Posterior cingulate gyrus (tissue), 11 donors: ENCODE measurements around the gene MRGPRG.

Experiments
- DNase-seq, 10 donors: peaks; one replicate each; pipeline versions ENCODE4 v3.0.0 to v3.0.0-alpha.2; 2020 to 2021; ENCODE audit warnings: mixed read lengths in 3 of 10
- intact Hi-C: fragments of 100-400 bp; cut with DNase I; formaldehyde crosslinking; loops from one replicate; pipeline ENCODE4 v1.15.1; 2023

Gene MRGPRG

DNA sequence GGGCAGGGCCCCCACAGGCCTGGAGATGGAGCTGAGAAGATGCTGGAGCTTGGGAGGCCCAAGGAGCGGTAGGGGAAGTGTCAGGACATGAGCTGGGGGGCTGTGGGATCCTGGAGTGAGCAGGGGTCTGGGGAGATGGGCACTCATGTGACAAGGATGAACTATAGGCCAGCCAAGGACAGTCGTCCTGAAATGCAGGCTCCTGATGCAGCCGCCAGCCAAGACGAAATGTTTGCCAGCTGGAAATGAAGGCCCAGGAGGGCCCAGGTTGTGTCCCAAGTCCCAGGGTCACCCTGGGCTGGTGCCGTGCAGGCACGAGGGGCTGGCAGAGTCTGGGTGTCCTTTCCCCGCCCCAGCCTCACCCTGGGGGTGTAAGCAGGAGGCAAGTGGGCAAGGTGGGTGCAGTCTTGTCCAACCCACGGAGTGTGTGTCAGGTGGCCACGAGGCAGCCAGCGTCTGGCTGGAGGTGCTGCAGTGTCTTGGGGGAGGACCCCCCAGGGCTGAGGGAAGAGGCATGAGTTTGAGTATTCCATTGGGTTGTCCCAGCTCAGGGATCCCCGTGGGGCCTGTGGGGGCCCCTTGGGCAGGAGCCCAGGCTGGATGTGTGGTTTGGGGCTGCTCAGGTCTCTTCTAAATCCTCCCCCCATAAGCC is 21.4 kb downstream of the MRGPRG start:
- intact Hi-C loops: no loop called here
- peak in 3 of 10 donors; percentile 66 to 71 (median 67) for DNase-seq

DNA sequence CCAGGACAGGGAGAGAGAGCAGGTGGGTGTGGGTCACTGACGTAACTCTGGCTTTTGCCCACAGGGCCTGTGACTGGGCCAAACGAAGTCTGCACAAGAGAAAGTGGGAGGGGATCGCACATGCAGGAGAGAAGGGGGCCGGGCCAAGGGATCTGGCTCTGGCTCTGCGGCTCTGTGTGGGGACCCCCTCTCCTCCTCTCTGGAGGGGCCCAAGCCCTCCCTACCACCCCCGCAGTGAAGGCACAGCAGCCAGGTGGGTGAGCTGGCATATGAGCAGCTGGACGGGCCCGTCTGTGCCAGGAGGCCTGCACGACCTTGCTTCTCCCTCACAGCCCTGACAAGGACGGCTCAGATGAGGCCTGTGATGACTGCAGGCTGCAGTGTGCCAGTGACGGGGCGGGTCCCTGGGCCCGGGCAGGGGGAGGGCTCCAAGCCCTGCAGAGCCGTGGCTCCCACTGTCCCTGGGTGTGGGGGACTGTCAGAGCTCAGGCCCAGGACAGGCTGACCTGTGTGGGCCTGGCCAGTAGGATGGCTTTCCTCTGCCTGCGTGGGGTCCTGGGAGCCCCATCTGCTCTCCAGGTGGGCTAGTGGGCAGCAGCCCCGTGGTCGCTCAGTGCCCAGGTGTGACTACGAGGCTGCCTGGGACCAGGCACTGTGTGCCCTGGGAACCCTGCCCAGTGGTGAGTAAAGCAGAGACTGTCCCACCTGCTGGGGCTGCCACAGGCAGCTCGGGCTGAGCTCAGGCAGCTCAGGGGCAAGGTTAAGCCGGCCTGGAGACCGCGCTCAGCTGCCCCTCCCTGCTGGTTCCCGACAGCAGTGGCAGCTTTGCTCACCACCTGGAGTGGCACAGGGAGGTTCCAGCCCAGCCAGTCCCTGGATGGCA is 22.2 kb downstream of the MRGPRG start:
- peak in 3 of 10 donors; percentile 39 to 66 (median 63) for DNase-seq
- intact Hi-C loops: no loop called here

DNA sequence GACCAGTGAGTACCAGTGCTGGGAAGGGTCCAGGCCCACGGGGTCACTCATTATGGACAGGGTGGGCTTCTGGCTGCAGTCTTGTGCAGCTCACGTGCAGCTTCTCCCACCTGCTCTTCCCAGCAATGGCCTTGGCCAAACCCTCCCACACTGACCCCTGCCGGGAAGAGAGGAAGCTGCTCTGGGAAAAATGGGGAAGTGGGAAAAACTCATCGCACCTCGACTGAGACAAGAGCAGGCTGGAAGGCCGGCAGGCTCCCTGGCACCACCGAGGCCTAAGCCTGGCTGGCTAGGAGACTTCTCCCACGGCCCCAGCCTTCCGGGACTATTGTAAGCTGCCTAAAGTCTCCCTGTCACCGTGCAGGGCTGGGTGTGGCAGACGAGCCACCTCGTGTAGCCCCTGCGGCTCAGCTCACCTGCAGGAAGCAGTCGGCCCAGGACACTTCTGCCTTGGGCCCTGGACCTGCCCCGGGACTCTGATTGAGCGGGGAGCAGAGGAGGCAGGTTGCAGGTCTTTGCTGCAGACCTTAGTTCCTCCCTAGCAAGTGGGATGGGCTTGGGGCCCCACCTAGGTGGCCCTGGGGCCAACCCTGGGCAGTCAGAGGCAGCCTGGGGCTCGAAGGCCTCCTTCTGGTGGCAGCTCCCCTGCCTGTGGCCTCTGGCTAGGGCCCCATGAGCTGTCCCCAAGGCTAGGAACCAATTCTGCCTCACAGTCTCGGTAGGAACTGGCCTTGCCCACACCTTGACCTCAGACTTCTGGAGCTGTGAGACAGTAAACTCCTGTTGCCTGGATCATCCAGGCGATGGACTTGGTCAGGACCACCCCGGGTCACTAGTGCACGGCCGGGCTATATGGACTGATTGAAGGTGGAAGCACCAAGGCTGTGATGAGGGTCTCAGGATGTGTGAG is 23.1 kb downstream of the MRGPRG start:
- peak in 2 of 10 donors; percentile 77 for DNase-seq
- intact Hi-C loops: no loop called here

DNA sequence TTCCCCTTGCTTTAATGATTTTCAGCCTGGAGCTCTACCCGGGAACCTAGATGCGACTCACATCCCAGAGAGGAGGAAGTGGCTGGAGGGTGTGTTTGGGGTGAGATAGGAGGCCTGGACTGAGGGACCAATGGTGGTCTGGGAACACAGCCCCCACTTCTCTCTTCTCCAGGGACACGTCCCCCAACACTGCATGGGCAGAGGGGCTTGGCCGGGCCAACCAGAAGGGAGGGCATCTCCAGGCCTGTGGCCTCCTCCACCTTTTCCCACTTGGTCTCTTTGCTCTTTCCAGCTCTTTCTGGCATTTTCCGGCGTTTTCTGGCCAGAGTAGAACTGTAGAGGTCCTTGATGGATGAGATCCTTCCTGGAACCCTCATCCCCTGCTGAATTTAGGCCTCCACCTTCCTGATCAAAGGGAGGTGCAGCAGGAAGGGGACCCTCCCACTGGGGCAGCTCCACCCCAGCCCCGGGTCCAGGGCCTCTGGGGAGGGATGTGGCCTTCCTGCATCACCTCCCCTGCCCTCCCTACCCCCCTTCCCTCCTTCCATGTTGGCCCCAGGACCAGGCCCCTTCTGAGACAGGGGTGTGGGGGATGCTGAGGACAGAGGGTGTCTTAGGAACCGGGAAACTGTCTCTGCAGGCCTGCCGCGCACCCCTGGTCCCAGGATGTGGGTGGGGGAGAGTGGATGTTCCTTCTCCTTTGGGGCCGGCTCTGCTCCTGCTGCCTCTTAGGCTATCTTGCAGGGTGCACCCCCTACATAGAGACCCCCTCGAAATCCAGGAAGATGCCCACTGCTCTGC is 24.4 kb downstream of the MRGPRG start:
- peak in 2 of 10 donors; percentile 37 to 60 for DNase-seq
- intact Hi-C loops: no loop called here

DNA sequence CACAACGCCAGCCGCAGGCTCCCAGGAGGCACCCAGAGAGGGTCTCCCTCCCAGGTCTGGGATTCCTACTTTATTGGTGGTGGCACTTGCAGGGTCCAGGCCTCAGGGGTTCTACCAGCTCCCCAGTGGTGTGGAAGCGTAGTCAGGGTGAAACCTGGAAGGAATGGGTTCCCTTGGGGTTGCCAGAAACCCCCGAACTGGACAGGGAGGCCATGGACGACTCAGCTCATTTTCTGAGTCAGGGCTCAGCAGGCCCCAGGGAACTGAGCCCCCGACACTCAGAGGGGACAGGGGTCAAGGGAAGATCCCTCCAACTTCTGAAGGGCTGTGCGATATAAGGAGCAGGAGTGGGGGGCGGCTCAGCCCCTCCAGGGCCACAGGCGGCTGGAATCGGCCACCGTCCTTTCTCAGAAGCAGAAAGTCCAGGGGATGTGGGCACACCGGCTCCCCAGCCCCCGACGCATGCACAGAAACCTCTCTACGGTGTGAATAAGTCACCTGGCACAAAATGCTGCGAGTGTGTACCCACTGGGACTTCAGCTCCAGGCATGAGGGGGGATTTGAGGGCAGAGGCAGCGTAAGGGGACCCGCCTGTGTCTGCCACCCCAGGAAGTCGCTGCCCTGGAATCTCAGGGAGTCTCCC is 25.1 kb downstream of the MRGPRG start:
- intact Hi-C loops: no loop called here
- DNase-seq: peak in 1 of 10 donors; percentile 66

DNA sequence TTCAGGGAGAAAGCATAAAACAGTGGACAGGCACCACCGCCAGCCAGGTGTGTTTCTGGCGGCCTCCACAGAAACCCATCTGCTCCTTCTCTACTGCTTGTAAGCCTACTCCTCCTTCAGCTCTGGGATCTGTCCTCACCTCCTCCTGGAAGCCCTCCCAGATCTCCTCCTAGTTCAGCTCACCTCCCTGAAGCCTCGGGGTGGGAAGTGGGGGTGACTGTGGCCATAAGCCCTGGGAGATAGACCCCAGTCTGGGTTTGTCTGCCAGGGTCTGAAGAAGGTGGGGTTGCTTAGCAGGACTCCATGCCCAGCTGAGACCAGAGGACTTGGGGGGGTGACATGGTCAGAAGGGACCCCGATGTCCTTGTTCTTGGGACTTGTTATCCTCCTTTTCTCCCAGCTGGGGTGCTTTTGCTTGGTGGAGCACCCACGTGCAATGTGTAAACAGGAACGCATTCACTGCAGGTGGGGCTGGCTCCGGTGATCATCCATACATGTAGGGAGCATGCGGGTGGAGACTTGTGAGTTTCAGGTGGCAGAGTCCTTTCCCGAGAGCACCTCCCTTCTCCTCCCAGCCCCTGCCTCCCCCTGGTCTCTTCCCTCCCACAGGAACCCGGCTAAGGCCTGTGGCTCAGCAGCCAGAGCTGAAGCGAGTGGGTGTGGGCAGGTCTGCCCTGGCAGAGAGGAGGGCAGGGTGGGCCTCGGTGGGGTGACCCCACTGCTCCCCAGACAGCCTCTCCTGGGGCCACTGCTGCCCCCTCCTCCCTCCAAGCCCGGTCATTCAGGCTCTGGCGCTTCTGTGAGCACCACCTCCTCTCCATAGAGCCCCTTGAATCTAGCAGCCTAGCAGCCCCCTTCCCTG is 25.9 kb downstream of the MRGPRG start:
- intact Hi-C loops: no loop called here

DNA sequence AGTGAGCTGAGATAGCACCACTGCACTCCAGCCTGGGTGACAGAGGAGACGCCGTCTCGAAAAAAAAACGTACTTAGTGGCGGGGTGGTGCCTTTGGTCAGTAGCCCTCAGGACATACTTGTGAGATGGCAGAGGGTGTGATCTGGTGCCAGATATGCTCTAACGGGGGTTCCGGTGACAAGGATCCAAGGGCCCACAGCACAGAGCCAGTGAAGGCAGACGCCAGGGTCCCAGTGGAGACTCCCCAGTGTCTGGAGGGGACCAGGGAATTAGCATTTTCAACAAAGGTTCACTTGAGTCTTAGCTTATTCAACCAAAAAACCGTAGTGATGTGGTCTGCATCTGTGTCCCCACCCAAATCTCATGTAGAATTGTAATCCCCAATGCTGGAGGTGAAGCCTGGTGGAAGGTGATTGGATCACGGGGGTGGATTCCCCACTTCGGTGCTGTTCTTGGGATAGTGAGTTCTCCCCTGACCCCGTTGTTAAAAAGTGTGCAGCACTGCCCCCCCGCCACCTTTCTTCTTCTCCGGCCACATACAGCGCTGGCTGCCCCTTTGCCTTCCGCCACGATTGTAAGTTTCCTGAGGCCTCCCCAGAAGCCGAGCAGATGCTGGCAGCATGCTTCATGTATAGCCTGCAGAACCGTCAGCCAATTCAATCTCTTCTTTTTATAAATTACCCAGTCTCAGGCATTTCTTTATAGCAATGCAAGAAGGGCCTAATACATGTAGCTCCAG is 26.9 kb downstream of the MRGPRG start:
- intact Hi-C loops: no loop called here
- DNase-seq: peak in 1 of 10 donors; percentile 51

More for the DNA sequence above, 25.9 kb downstream of the MRGPRG start:
- DNase-seq: peak in 2 of 10 donors; percentile 69 to 71

DNA sequence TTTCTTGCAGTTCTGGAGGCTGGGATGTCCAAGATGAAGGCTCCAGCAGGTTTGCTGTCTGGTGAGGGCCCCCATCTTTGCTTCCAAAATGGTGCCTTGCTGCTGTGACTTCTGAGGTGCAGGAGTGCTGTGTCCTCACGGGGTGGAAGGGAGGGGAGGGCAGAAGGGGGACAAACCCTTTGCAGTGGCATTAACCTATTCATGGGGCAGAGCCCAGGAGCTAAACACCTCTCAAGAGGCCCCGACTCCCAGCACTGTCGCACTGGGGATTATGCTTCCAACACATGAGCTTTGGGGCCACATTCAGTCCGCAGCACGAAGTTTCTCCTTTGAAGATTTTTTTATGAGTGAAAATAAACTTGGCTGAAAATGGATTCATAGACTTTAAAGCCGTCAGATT is 28.0 kb downstream of the MRGPRG start:
- DNase-seq: peak in 1 of 10 donors; percentile 41
- intact Hi-C loops: no loop called here

DNA sequence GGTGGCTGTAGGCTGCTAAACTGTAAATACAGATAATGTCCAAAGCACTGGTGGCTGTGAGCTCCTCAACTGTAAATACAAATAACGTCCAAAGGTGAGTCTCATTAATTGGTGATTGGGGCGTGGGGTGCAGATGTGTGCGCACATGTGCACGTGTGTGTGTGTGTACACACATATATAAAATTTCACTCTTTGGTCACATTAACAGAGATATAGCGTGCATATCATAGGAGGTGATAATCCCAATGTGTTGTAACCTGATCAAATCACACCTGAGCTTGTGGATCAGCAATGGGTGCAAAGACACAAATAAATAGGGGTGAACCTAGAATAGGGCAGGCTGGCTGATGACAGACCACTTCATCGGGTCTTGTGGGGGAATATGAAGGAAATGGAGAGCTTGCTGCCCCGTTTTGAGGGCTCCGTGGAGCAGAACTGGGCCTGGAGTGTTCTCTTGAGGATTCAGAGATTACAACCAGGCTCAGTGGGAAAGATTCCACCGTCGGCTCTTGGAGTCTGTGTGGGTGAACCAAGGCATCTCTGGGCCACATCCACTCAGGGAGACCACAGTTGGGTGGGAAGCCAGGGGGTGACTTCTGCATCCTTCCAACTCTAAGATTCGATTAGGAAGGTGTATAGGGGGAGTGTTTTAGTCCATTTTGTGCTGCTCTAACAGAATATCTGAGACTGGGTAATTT is 28.6 kb downstream of the MRGPRG start:
- no peak for DNase-seq
- intact Hi-C loops: no loop called here

DNA sequence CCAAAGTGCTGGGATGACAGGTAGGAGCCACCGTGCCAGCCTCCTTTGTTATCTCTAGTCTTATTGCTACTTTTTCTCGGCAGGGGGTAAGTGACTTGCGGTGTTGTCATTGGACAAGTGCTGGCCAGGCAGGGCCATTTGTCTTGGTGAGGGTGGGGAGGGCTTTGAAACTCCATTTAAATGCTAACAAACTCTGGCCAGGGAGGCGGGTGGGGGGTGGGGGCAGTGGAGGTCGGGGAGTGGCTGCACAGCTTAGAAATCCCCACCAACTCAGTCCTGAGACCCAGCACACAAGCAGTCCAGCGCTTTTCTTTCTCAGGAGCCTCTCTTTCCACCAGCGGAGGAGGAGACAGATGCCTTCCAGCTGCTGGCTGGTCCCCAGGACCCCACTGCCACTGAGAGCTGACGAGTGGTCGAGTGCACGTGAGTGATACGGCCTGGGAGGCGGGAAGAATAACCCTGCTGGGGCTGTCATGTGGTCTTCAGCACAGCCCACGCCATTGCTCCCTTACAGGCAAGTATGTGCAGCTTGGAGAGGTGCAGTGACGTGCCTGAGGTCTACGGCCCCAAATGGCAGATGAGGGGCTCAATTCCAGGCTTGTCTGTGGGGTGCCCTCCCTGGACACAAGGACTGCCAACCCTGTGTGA is 29.3 kb downstream of the MRGPRG start:
- DNase-seq: peak in 1 of 10 donors; percentile 32
- intact Hi-C loops: no loop called here

DNA sequence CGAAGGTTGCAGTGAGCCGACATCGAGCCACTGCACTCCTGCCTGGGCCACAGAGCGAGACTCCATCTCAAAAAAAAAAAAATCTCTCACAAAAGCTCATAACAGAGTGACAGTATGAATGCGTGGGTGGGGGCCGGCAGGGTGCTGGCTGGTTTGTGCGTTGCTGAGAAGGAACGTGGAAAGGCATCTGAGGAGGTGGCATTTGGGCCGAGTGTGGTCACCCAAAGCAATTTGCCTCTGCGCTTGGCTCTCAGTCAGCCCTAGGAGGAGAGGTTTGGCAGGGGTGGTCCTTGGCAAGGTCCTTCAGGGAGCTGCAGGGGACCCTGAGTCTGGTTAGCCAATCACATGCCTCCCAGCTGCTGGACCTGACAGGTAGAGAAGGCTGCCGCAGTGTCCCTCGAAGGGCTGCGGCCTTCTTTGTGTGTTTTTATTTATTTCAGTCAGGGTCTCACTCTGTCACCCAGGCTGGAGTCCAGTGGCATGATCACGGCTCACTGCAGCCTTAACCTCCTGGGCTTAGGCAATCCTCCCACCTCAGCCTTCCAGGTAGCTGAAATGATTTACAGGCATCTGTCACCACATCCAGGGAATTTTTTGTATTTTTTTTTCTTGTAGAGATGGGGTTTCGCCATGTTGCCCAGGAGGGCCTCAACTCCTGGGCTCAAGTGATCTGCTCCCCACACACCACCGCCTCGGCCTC is 30.0 kb downstream of the MRGPRG start:
- intact Hi-C loops: no loop called here
- peak in 1 of 10 donors; percentile 73 for DNase-seq

DNA sequence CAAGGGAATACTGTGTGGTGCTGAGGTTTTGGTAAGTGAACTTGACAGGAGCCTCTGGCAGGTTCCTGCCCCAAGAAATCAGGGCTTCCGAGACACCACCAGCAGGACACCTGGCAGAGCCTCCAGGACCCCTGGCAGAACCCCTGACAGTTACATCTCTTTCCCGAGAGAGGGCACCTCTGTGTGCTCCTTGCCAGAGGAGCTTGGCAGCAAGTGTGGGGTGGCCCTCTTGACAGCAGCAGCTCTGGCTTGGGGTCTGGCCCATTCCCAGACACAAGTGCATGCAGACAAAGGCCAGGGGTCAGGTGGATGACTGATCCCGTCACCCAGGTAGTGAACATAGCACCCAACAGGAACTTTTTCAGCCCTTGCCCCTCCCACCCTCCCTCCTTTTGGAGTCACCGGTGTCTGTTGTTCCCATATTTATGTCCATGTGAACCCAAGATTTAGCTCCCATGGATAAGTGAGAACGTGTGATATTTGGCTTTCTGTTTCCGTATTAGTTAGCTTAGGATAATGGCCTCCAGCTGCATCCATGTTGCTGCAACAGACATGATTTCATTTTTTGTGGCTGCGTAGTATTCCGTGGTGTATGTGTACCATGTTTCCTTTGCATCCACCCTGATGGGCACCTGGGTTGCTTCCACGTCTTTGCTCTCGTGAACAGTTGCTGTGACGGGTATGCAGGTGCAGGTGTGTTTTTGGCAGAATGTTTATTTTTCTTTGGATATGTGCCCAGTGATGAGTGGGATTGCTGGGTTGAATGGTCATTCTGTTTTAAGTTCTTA is 32.3 kb downstream of the MRGPRG start:
- intact Hi-C loops: no loop called here
- DNase-seq: peak in 3 of 10 donors; percentile 14 to 74 (median 74)

DNA sequence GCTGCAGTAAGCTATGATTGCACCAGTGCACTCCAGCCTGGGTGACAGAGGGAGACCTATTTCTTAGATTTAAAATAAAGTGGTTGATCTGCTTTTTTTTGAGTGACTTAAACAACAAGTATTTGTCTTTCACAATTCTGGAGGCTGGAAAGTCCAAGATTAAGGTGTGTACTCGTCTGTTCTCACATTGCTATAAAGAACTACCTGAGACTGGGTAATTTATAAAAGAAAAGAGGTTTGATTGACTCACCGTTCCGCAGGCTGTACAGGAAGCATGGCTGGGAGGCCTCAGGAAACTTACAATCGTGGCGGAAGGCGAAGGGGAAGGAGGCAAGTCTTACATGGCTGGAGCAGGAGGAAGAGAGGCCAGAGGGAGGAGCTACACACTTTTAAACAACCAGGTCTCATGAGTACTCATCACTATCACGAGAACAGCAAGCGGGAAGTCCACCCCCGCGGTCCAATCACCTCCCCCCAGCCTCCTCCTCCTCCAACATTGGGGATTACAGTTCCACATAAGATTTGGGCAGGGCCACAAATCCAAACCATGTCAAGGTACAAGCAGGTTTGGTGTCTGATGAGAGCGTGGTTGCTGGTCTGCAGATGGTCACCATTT is 33.8 kb downstream of the MRGPRG start:
- DNase-seq: peak in 3 of 10 donors; percentile 8 to 34 (median 11)
- intact Hi-C loops: no loop called here

DNA sequence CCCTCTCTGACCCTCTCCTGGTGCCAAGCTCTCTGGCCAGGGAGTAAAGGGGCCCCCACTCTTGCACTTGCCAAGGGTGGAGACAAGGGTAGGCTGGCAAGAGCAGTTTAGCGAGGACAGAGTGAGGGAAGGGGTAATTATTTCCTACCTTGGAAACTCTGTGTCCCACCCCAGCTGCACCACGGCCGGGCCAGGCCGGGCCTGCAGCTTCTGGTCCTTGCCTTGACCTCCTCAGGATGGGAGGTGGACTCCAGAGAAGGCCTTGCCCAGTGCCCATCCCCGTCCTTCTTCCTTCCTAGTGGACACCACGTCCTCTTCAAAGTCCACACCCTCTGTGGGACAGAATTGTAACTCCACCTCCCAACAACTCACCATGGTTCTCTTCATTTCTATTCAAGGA is 35.1 kb downstream of the MRGPRG start:
- DNase-seq: peak in 4 of 10 donors; percentile 18 to 77 (median 42)
- intact Hi-C loops: no loop called here

DNA sequence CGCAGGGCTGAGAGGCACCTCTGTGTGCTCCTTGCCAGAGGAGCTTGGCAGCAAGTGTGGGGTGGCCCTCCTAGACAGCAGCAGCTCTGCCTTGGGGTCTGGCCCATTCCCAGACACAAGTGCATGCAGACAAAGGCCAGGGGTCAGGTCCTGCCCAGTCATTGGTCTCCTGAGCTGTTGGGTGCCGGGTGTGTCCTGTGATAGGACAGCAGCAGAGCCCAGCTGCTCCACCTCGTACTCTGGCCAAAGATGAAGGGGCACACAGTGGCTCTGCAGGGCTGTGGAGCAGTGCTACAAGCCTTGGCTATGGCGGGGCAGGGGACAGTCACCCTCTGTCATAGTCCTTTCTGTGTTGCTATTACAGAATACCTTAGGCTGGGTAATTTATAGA is 36.2 kb downstream of the MRGPRG start:
- intact Hi-C loops: no loop called here
- DNase-seq: peak in 4 of 10 donors; percentile 3 to 73 (median 42)
